Panc1 (cell line): ENCODE measurements around the gene STXBP5.

ENCODE experiments used
- CTCF ChIP-seq: fragments of 450-650 bp; IDR thresholded peaks from 2 replicates; pipeline ENCODE4 v1.5.1; 2017; ENCODE audit warnings: mild to moderate bottlenecking
- POLR2AphosphoS5 ChIP-seq: IDR thresholded peaks from 2 replicates; pipeline ENCODE4 v1.6.1; 2012; ENCODE audit warnings: mild to moderate bottlenecking, low read depth, low read length, moderate library complexity
- TCF7L2 ChIP-seq: IDR thresholded peaks from 2 replicates; pipeline ENCODE4 v1.6.1; 2011; ENCODE audit warnings: mild to moderate bottlenecking, low read depth, low read length, inconsistent platforms
- TF ChIP-seq, protein P1 (sequence below), 2 experiments: IDR thresholded peaks; 2 replicates each; pipeline ENCODE4 v1.6.1; 2011 to 2012; ENCODE audit warnings: low read depth in 2 of 2, control low read depth in 1 of 2, low read length in 1 of 2, mild to moderate bottlenecking in 1 of 2, moderate library complexity in 1 of 2; ENCODE audit not compliant: insufficient read depth in 1 of 2

DNA sequence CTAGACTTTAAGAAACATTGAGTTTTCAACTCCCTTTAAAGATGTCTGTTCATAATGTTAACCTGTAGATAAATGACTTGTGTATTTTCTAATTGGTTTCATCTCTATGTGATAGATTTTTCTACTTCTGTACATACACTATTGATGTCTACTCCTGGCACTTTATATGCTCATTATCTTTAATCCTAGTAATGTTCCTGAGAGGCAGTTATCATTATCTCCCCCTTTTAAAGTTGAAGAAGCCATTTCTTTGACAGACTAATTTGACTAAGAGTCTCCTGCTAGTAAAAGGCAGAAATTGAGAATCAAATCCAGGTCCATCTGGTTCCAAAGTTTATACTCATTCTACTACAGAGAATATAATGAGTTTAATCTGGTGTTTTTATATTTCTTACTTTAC lies 167.1 kb downstream of the STXBP5 start:
- no peak for TF ChIP-seq POLR2AphosphoS5
- TF ChIP-seq CTCF, result no peak
- TF ChIP-seq TCF7L2, result no peak
- TF ChIP-seq, protein P1, sequence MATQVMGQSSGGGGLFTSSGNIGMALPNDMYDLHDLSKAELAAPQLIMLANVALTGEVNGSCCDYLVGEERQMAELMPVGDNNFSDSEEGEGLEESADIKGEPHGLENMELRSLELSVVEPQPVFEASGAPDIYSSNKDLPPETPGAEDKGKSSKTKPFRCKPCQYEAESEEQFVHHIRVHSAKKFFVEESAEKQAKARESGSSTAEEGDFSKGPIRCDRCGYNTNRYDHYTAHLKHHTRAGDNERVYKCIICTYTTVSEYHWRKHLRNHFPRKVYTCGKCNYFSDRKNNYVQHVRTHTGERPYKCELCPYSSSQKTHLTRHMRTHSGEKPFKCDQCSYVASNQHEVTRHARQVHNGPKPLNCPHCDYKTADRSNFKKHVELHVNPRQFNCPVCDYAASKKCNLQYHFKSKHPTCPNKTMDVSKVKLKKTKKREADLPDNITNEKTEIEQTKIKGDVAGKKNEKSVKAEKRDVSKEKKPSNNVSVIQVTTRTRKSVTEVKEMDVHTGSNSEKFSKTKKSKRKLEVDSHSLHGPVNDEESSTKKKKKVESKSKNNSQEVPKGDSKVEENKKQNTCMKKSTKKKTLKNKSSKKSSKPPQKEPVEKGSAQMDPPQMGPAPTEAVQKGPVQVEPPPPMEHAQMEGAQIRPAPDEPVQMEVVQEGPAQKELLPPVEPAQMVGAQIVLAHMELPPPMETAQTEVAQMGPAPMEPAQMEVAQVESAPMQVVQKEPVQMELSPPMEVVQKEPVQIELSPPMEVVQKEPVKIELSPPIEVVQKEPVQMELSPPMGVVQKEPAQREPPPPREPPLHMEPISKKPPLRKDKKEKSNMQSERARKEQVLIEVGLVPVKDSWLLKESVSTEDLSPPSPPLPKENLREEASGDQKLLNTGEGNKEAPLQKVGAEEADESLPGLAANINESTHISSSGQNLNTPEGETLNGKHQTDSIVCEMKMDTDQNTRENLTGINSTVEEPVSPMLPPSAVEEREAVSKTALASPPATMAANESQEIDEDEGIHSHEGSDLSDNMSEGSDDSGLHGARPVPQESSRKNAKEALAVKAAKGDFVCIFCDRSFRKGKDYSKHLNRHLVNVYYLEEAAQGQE (IDR thresholded peaks at IDR 0.05; ENCODE audit: insufficient read depth in 1 of 2, low read depth in 2 of 2, low read length in 1 of 2), result no peak
